IPS-18c (cell line): ENCODE results near the gene PFN4.
"Not testable (repeated sequence)": the region's sequence is repeated elsewhere in the genome, so short reads cannot be mapped to it uniquely, and the experiment has no call there.

ENCODE experiments used
- H3K4me3 ChIP-seq: 2 replicates; pipeline ENCODE4 v1.7.0; 2013; ENCODE audit warnings: low read depth, mild to moderate bottlenecking, low read length, moderate library complexity; ENCODE audit not compliant: insufficient read depth
- H3K9me3 ChIP-seq: one replicate; pipeline ENCODE4 v1.6.1; 2013; ENCODE audit warnings: mild to moderate bottlenecking, low read length, moderate library complexity; ENCODE audit not compliant: control insufficient read depth, insufficient read depth

PFN4 gene

DNA sequence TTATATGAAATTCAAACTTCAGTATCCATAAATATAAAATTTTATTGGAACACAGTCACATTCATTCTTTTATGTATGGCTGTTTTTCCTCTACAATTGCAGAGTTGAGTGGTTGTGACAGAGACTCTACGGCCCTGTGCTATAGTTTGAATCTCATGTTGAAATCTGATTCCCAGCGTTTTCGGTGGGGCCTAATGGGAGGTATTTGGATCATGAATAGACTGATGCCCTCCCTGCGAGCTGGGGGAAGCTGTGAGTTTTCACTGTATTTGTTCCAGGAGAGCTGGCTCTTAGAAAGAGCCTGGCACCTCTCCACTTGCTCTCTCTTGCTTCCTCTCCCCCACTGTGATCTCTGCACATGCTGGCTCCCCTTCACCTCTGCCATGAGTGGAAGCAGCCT lies 1.7 kb downstream of the PFN4 start:
- Histone ChIP-seq H3K9me3 (no peaks in the 10 kb centered on the region), H3K4me3 (no peak overlapping the region)

DNA sequence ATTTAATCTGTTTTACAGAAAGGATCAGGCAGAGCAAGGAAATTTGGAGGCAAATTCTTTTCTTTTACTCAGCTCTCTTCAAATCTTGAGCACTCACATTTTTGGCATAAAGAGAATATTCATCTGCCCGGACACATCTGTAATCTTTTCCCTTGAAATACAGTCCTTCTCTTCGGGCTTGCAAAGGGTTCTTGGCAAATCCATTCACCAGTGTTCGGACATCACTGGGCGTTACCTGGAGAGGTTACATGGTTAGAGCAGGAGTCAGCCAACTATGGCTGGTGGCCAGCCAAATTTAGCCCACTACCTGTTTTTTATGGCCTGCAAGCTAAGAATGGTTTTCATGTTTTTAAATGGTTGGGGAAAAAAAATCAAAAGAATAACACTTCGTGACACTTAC lies 2.1 kb downstream of the PFN4 start:
- Histone ChIP-seq H3K4me3 (no peak overlapping the region; the same call in none of the 2 replicates), H3K9me3 (no peaks in the 10 kb centered on the region)

DNA sequence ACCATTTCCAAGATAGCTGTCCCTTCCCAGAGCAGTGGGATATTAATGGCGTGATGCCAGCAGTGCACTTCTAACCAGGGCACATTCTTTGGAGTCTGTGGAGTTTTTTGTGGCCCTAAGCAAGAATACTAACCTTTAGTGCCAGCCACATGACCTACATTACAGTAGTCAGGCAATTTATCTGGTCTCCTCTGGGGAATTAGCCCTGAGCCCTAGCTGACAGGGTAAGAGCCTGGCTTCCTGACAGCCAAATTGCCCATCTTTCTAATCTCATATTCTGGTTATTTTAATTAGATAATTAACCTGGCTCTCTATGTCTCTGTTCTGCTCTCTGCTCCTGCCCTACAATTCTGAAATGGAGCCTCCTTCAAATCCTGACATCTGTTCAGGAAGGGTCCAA lies 5.2 kb downstream of the PFN4 start:
- Histone ChIP-seq H3K9me3 (no peaks in the 10 kb centered on the region), H3K4me3 (no peak overlapping the region)

DNA sequence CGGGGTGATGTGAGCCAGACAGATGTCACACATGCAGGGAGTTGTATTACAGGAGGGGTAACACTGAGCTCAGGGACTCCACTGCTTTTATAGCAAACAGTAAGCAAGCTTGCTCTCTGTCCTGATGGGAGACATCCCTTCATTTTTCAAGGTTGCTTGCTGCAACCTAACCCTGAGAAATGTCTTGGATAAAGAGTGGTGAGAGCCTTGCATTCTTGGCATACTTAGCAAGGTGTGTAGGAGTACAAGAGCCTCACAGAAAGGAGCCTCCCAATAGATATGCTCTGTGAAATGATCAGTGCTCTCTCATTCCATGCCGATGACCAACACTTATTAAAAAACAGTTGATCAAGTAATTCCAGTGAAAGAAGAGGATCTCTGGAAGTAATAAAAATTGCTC lies 8.1 kb downstream of the PFN4 start:
- H3K4me3 ChIP-seq = no peak overlapping the region

DNA sequence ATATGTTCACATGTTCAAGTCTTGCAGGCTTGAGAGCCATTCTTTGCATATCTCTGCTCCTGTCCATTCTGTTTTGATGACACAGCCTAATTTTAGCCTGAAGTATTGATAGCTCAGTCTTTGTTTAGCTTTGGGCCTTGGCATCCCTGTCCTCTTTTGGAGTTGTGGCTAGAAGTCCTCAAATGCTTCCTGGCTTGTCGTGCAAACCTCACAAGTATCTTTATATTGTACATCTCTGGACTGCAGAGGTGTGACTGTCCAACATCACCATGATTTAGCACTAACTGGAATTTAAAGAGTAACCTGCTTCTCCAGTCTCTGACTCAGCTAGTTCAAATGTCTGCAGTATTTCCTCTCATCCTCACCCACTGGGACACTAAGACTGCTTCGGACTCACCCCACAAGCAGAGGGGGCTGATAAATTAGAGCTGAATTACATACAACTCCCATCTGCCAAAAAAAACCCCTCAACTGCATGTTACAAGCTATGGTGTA lies 11.7 kb downstream of the PFN4 start:
- H3K4me3 ChIP-seq = no peak overlapping the region
- H3K9me3 ChIP-seq = no peaks in the 10 kb centered on the region

More for the DNA sequence above, 8.1 kb downstream of the PFN4 start:
- H3K9me3 ChIP-seq = no peaks in the 10 kb centered on the region

DNA sequence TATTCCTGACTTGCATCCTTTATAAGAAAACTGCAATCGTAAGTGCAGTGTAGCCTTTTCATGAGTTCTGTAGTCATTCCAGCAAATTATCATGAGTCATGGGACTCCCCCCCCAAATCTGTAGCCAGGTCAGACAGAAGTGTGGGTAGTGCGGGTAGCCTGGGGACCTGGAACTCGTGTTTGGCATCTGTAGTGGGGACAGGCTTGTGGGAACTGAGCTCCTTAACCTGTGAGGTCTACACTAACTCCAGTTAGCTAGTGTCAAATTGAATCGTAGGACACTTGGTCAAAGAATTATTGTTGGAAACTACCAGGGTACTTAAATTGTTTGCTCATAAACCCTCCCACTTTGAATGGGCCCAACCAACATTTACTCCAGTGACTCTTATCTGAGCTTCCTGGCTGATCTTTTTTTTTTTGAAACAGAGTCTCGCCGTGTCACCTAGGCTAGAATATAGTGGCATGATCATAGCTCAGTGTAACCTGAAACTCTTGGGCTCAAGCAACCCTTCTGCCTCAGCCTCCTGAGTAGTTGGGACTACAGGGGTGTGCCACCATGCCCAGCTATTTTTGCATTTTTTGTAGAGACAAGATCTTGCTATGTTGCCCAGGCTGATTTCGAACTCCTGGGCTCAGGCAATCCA lies 12.4 kb downstream of the PFN4 start:
- no peaks in the 10 kb centered on the region for H3K9me3 ChIP-seq
- H3K4me3 ChIP-seq = no peak overlapping the region

DNA sequence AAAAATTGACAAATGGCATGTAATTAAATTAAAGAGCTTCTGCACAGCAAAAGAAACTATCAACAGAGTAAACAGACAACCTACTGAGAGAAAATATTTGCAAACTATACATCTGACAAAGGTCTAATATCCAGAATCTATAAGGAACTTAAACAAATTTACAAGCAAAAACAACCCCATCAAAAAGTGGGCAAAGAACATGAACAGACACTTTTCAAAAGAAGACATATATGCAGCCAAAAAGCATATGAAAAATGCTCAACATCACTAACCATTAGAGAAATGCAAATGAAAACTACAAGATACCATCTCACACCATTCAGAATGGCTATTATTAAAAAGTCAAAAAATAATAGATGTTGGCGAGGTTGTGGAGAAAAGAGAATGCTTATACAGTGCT lies 13.7 kb downstream of the PFN4 start:
- not testable (repeated sequence) for H3K4me3 ChIP-seq, H3K9me3 ChIP-seq

DNA sequence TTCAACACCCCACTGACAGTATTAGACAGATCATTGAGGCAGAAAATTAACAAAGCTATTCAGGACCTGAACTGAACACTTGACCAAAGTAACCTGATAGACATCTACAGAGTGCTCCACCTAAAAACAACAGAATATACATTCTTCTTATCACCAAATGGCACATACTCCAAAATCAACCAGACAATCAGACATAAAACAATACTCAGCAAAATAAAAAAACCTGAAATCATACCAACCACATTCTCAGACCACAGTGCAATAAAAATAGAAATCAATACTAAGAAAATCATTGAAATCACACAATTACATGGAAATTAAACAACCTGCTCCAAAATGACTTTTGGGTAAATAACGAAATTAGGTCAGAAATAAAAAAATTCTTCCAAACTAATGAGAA lies 15.8 kb downstream of the PFN4 start:
- Histone ChIP-seq H3K9me3 (no peaks in the 10 kb centered on the region), H3K4me3 (no peak overlapping the region)

DNA sequence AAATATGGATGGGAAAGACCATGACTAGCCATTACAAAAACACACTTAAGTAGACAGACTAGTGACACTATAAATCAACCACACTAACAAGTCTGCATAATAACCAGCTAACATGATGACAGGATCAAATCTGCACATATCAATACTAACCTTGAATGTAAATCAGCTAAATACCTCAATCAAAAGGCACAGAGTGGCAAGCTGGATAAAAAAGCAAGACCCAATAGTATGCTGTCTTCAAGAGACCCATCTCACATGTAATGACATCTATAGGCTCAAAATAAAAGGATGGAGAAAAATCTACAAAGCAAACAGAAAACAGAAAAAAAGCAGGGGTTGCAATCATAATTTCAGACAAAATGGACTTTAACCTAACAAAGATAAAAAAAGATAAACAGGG lies 16.3 kb downstream of the PFN4 start:
- Histone ChIP-seq H3K9me3 (no peaks in the 10 kb centered on the region), H3K4me3 (no peak overlapping the region)

DNA sequence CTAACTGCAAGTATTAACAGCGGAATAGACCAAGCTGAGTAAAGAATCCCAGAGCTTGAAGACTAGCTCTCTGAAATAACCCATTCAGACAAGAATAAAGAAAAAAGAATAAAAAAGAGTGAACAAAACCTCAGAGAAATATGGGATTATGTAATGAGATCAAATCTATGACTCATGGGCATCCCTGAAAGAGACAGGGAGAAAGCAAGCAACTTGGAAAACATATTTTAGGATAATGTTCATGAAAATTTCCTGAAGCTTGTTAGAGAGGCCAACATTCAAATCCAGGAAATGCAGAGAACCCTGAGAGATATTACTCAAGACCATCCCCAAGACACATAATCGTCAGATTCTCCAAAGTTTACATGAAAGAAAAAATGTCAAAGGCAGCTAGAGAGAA lies 17.3 kb downstream of the PFN4 start:
- Histone ChIP-seq H3K9me3 (no peaks in the 10 kb centered on the region), H3K4me3 (no peak overlapping the region)

DNA sequence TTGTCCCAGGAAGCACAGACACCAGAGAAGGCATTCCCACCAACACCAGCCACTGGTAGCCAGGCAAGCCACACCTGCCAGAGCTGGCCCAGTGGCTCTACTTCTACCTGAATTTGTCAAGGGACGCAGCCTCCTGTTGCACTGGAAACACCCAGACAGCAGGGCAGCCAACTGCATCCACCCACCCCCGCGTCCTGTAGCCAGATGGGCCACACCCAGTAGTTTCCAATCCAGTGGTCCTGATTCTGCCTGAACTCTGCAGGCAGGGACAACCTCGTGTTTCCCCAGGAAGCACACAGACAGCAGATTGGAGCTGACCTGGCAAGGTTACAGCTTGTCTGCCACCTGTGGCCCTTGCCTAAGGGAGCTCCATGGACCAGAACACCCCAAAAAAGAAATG lies 18.2 kb downstream of the PFN4 start:
- no peak overlapping the region for H3K4me3 ChIP-seq

DNA sequence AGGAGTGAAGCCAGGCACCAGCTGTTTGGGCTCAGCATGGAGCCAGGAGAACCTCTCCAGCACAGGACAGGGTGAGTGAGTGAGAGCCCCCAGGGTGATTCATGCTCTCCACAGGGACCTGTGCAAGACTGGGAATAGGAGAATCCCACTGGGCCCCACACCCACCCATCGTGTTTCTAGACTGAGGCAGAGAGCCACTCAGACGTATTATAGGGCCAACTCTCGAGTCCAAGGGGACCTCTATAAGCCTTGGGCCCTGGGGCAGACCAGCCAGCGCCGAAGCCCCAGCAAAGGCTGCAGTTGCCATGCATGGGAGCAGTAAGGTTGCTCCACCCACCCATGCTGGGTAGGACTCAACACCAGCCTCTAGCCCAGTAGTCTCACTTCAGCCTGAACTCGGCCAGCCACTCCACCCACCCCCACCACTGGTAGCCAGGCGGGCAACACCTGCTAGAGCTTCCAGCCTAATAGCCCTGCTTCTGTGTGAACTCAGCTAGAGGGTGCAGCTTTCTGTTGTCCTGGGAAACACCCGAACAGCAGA lies 19.0 kb downstream of the PFN4 start:
- H3K4me3 ChIP-seq = no peak overlapping the region
- H3K9me3 ChIP-seq = no peaks in the 10 kb centered on the region

More for the DNA sequence above, 18.2 kb downstream of the PFN4 start:
- no peaks in the 10 kb centered on the region for H3K9me3 ChIP-seq

DNA sequence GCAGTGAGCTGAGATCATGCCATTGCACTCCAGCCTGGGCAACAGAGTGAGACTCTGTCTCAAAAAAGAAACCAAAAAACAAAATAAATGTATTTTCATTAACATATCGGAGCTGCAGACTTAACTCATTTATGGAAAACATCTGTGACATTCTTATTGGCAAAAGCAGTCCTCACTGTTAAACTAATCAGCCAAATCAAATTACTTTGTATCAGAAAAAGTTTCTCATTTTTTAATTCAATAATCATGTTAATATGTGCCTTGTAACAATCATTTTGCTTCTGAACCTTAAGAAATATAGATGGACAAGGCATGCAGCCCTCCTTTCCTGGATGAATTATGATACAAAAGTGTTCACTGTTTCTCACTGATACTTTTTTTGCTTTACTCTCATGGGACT lies 20.5 kb downstream of the PFN4 start:
- Histone ChIP-seq H3K4me3 (no peak overlapping the region), H3K9me3 (no peaks in the 10 kb centered on the region)

DNA sequence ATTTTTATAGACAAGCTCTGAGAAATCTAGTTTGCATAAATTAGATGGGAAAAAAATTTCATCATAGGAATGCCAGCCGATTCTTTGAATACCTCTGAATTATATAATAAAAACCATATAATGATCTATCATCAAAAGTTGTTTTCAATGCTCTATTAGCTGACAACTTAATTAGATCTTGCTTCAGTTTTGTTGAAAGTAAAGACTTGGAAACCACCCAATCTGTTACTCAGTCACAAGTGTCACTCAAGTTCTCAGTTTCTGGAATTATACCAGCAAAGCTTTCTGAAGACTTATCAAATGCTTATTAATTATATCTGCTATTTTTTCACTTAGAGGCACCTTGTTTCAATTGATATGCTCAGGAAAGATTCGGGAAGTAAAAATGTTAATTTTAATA lies 21.1 kb downstream of the PFN4 start:
- no peak overlapping the region for H3K4me3 ChIP-seq

DNA sequence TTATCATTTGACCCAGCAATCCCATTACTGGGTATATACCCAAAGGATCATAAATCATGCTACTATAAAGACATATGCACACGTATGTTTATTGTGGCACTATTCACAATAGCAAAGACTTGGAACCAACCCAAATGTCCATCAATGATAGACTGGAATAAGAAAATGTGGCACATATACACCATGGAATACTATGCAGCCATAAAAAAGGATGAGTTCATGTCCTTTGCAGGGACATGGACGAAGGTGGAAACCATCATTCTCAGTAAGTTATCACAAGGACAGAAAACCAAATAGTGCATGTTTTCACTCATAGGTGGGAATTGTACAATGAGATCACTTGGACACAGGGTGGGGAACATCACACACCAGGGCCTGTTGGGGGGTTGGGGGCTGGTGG lies 22.4 kb downstream of the PFN4 start:
- H3K4me3 ChIP-seq, H3K9me3 ChIP-seq: not testable (repeated sequence)

More for the DNA sequence above, 21.1 kb downstream of the PFN4 start:
- H3K9me3 ChIP-seq = no peaks in the 10 kb centered on the region

DNA sequence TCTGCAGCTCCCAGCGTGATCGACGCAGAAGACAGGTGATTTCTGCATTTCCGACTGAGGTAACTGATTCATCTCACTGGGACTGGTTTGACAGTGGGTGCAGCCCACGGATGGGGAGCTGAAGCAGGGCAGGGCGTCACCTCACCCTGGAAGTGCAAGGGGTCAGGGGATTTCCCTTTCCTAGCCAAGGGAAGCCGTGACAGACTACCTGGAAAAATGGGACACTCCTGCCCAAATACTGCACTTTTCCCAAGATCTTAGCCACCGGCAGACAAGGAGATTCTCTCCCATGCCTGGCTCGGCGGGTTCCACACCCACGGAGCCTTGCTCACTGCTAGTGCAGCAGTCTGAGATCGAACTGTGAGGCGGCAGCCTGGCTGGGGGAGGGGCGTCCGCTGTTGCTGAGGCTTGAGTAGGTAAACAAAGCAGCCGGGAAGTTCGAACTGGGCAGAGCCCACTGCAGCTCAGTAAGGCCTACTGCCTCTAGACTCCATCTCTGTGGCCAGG lies 27.9 kb downstream of the PFN4 start:
- H3K4me3 ChIP-seq, H3K9me3 ChIP-seq: not testable (repeated sequence)

DNA sequence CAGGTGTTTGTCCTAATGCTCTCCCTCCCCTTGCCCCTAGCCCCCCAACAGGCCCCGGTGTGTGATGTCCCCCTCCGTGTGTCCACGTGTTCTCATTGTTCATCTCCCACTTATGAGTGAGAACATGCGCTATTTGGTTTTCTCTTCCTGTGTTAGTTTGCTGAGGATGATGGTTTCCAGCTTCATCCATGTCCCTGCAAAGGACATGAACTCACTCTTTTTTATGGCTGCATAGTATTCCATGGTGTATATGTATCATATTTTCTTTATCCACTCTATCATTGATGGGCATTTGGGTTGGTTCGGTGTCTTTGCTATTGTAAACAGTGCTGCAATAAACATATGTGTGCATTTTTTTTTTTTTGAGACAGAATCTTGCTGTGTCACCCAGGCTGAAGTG lies 29.9 kb downstream of the PFN4 start:
- not testable (repeated sequence) for H3K9me3 ChIP-seq, H3K4me3 ChIP-seq

DNA sequence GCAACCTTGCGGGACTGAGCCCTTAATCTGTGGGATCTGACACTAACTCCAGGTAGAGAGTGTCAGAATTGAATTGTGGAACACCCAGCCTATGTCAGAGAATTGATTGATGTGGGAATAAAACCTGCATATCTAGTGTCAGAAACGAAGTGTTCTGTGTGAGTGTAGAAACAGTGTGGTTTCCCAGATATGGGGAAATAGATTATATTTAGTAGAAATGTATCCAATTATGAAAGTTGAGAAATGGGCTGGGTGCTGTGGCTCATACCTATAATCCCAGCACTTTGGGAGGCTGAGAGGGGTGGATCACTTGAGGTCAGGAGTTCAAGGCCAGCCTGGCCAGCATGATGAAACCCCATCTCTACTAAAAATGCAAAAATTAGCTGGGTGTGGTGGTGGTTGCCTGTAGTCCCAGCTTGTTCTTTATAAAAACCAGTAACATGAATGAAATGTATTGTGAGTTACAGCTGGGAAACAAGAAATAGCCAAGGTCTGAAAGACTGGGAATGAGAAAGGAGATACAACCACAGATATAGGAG lies 34.2 kb downstream of the PFN4 start:
- Histone ChIP-seq H3K4me3 (no peak overlapping the region), H3K9me3 (no peaks in the 10 kb centered on the region)
